Subcutaneous adipose tissue (tissue), 4 donors: ENCODE measurements around the gene KDM4B. TPM values are rescaled to one million over a fixed set of nuclear protein-coding genes. Genes with fewer than 3 reads are reported as not detected.

ENCODE experiments used
- total RNA-seq, 4 donors: library from RNA; depleted of rRNA; stranded (reverse); fragments of >200 nt; gene quantifications; one replicate each; pipeline ENCODE4 v1.1.0, GENCODE V29; 2016
- TF ChIP-seq, protein P1 (sequence below): fragments of 450-650 bp; IDR thresholded peaks from one replicate; pipeline ENCODE4 v1.5.1; 2016; ENCODE audit warnings: low read depth, mild to moderate bottlenecking, control low read depth, antibody characterized with exemption, moderate library complexity

The KDM4B gene
- total RNA-seq, 4 donors from 2014 or later: 19.4 to 56.1 (median 28.5) TPM

DNA sequence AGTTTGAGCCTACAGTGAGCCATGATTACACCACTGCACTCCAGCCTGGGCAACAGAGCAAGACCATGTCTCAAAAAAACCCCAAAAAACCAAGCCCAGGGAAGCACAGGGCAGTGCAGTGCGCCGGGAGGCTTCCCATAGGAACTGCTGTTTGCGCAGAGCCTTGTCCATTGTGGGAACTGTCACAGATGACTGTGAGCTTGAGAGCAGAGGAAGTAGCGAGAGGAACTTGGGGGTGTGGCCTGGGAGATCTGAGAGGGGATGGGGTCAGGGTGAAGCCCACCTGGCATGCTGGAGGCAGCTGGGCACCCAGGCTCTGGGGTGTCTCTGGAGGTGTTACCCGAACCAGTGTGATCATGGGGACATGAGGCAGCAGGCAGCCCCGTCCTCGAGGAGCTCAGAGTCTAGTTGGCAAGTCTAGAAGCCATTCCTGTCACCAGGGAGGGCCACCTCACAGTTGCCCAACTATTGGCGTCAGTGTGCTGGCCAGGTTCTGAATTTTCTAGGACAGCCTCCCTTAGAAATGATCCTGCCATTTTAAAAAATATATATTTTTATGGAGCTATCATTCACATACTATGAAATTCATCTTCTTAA lies 10.4 kb downstream of the KDM4B start:
- TF ChIP-seq, protein P1, sequence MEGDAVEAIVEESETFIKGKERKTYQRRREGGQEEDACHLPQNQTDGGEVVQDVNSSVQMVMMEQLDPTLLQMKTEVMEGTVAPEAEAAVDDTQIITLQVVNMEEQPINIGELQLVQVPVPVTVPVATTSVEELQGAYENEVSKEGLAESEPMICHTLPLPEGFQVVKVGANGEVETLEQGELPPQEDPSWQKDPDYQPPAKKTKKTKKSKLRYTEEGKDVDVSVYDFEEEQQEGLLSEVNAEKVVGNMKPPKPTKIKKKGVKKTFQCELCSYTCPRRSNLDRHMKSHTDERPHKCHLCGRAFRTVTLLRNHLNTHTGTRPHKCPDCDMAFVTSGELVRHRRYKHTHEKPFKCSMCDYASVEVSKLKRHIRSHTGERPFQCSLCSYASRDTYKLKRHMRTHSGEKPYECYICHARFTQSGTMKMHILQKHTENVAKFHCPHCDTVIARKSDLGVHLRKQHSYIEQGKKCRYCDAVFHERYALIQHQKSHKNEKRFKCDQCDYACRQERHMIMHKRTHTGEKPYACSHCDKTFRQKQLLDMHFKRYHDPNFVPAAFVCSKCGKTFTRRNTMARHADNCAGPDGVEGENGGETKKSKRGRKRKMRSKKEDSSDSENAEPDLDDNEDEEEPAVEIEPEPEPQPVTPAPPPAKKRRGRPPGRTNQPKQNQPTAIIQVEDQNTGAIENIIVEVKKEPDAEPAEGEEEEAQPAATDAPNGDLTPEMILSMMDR: no peak

DNA sequence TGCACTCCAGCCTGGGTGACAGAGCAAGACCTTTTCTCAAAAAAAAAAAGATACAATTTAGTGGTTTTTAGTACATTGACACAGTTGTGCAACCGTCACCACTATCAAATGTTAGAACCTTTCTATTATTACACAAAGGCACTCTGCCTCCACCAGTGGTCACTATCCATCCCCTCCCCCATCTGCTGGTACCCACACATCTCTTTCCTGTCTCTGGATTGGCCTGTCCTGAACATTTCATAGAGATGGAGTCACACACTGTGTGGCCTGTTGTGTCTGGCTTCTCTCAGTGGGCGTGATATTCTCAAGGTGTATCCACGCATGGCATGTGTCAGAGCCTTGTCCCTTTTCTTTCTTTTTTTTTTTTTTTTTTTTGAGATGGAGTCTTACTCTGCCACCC lies 11.2 kb downstream of the KDM4B start:
- TF ChIP-seq, protein P1: no peak

DNA sequence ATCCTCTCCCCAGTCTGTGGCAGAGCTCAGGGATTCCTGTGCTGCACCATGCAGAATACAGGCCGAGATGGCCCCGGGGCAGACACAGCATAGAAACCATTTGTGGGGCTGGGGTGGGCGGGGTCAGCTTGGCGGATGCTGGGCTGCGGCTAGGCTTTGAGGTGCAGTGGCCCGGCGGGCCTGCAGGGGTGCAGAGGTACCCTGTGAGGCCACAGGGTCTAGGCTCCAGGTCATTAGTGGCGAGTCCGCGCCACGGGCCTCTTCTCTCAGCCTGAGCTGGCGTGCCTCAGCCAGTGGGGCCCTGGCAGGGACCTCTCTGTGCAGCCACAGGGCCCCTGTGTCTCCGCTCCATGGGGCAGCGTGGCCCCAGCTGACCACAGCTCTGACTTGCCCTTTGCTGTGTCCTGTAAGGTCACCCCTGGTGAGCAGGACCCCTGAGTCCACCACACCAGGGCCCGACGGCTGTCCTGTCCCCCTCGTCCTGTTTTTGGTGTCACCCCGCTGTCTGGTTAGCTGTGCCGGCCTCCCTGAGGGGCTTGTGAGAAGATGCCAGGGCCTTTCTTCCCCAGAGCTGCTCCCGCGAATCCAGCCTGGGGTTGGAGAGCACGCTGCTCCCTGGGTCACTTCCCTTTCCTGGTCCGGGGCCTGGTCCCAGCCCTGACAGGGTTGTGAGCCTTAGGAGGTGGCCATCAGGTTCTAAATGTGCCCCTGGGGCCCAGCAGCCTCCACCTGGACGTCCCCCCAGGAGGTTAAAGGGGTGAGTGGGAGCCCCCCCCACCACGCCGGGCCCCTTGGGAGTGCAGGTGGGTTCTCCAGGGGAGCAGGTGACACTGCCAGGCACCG lies 12.1 kb downstream of the KDM4B start:
- TF ChIP-seq, protein P1: no peak

DNA sequence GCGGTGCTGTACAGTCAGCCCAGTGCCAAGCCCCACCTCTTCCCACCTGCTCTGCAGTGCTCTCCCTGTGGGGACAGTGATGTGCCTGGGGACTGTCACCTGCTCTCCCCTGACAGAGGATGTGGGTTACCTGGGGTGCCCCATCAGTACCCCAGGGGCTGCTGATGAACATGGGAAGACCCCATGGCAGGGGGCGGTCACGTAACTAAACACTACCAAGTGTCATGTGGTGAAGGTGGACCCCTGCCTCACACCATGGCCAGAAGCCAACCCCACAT lies 12.7 kb downstream of the KDM4B start:
- TF ChIP-seq, protein P1: no peak

DNA sequence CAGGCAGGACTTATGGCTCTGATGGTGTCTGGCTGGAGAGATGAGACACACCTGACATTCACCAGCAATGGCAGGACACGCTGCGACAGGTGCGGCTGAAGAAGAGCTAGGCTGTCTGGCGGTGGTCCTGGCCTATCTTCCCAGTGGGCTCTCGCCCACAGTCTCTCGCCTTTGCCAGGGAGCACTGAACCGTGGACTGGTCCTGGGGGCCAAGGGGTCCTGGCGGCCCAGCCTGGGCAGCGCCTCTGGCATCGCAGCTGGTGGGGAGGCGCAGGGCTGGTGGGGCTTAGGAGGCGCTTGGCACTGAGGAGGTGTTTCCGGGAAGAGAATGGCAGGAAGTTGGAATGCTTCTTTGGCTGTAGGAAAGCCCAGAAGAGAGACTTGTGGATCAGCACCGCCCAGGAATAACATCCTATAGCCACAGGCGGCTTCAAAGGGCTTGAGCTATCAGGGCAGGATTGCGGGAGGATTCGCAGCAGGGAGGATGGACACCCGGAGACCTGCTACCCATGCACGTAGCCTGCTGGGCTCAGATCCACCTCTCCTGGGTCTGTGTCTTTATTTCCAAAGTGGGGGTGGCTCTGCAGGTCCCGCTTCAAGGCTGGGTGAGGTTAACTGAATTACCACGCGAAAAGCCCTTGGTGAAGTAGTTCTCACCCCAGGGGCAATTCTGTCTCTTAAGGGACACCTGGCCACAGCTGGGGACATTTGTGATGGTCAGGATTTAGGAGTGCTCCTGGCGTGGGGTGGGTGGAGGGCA lies 14.6 kb downstream of the KDM4B start:
- TF ChIP-seq, protein P1: no peak

DNA sequence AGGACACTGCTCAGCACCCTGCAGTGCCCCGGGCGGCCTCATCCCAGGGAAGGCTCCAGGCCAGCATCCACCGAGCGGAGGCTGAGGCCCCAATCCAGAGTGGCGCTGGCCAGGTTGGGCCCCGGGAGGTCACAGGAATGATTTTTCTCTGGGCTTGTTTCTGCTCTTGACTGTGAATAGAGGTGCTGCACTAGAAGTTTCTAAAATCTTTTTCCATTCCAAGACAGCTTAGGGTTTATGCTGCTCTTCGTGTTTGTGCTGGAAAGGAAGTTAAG lies 15.1 kb downstream of the KDM4B start:
- TF ChIP-seq, protein P1: no peak

DNA sequence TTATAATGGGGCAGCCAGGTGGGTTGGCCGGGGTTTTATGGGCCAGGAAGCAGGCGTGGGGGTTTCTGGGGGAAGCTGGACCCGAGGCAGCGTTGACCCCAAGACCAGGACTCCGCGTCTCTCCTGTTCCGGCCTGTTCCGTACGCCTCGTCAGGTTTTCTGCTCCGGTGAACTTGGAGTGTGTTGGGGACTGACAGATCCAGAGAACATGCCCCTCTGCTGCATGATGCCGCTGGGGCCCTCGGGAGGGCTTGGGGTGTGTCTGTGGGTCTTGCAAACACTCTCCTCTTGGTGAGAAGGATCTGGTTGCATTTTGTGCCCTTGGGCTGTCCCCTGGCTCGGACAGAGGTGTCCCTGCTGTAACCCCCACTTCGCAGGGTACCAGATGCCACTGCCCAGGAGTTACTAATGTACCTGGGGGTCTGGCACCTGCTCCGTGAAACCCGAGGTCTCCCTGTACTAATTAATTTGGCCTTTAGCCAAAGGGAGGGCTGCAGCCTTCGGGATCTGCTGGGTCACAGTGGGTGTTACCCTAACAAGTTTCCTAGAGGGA lies 15.6 kb downstream of the KDM4B start:
- TF ChIP-seq, protein P1: no peak
